ENCODE results near the gene CMTM6. TPM values are rescaled to one million over a fixed set of nuclear protein-coding genes. Genes with fewer than 3 reads are reported as not detected.
A peak's percentile ranks its signal among the peaks of the same experiment; 100 is the strongest.
"Not testable (repeated sequence)": the region's sequence is repeated elsewhere in the genome, so short reads cannot be mapped to it uniquely, and the experiment has no call there.

The CMTM6 gene
- total and polyA plus RNA-seq, 2 donors: 46.3 to 56.2 TPM

DNA sequence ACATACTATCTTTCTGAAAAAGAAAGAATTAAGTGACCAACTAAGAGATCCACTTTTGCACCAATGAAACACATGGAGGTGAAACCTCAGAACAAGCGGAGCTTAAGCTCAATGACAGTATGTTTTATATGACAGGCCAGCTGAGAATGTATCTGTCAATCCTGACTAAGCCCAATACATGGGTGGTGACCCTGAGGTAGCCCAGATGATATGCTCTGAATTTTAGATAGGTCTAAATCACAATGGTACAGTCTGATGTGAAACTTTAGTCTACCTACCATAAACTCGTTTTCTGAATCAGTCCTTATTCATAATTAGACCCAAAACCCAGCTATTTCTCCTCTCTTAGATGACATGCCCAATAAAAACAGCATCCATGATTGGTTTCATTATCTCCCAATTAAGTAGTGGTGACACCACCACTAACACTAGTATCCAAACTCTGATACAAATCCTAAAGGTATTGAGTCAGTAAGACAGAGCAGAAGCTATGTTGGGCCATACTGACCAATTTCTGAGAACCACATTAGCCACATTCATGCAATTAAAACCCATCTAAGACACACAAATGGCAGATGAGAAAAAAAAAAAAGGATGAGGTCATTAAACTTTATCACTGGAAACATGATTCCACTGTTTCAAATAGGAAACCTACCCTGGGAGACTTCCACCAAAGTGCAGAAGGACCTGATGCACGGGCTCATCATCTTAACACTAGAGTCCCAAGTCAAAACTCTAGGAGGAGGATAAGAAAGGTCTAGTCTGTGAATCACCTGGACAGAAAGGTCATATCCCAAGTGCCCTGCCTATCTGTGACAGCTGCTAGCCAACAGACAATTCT is 20.6 kb downstream of the CMTM6 start:
- DNase-seq (ENCODE audit: low read depth in 6 of 9, low spot score in 9 of 9): no peak
- no peaks in the 10 kb centered on the region for H3K27me3 ChIP-seq (ENCODE audit: control insufficient read depth in 2 of 2, insufficient read depth in 1 of 2, low read length in 1 of 2)
- H3K4me1 ChIP-seq (ENCODE audit: control insufficient read depth in 2 of 2, insufficient read depth in 2 of 2, low read length in 2 of 2): peaks cover 0 to 6% of the 10 kb centered on the region in 2 donors
- H3K36me3 ChIP-seq (ENCODE audit: control insufficient read depth in 2 of 2, insufficient read depth in 2 of 2, low read length in 1 of 2): peaks cover 20 to 41% of the 10 kb centered on the region in 2 donors
- H3K4me3 ChIP-seq (ENCODE audit: low read length in 2 of 2): no peak overlapping the region
- 99% methylated on average over 3 of the region's 3 CpGs for WGBS
- no peak overlapping the region for H3K27ac ChIP-seq (ENCODE audit: low read depth in 1 of 2, low read length in 1 of 2)
- no peaks in the 10 kb centered on the region for H3K9me3 ChIP-seq (ENCODE audit: control insufficient read depth in 2 of 2, insufficient read depth in 1 of 2, low read length in 1 of 2)

DNA sequence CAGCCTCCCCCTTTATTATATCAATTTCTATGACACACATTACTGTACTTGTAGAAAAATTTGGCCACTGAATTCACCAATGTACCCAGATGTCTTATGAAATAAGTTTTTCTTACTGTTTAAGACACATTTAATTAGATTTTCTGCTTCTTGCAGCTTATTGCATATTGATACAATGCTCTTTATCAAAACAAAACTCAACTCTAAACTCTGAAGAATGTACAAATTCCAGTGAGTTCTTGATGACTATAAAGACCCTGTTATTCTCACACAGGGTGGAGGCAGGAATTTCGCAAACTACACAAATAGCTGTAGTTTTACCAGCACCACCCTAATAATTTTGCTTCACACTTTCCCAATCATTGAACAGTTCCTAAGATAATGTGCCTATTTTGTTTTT is 22.0 kb downstream of the CMTM6 start:
- DNase-seq (ENCODE audit: low read depth in 6 of 9, low spot score in 9 of 9): no peak
- Histone ChIP-seq H3K9me3 (ENCODE audit: control insufficient read depth in 2 of 2, insufficient read depth in 1 of 2, low read length in 1 of 2) (no peaks in the 10 kb centered on the region), H3K4me1 (ENCODE audit: control insufficient read depth in 2 of 2, insufficient read depth in 2 of 2, low read length in 2 of 2) (peaks cover 0 to 6% of the 10 kb centered on the region in 2 donors), H3K27ac (ENCODE audit: low read depth in 1 of 2, low read length in 1 of 2) (no peak overlapping the region), H3K27me3 (ENCODE audit: control insufficient read depth in 2 of 2, insufficient read depth in 1 of 2, low read length in 1 of 2) (no peaks in the 10 kb centered on the region), H3K36me3 (ENCODE audit: control insufficient read depth in 2 of 2, insufficient read depth in 2 of 2, low read length in 1 of 2) (peaks cover 13 to 30% of the 10 kb centered on the region in 2 donors), H3K4me3 (ENCODE audit: low read length in 2 of 2) (no peak overlapping the region)
- 100% methylated on average over 1 of the region's 1 CpG for WGBS

DNA sequence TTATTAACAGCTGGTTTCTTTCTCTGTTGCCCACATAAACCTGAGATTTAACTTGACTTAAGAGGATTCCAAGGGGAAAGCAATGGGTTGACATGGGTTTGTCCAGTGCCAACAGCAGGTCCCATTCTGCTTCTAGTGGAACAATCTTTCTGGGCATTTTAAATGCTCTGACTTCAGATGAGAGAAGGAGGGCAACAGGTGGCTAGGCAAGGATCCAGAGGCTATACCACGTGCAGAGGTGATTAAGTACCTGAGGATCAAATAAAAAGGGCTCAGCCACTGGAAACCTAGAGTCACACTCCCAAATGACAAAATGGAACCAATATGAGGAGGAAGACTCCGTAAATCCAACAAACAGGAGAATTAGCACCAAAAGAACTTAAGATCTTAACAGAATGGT is 28.5 kb downstream of the CMTM6 start:
- 96% methylated on average over 2 of the region's 2 CpGs for WGBS

DNA sequence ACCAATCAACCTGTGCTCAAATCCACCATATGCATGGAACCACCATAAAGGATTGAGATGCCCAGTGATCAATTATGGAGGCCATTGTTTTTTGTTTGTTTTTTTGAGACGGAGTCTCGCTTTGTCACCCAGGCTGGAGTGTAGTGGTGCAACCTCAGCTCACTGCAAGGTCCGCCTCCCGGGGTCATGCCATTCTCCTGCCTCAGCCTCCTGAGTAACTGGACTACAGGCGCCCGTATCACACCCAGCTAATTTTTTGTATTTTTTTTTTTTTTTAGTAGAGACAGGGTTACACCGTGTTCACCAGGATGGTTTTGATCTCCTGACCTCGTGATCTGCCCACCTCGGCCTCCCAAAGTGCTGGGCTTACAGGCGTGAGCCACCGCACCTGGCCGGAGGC is 30.5 kb downstream of the CMTM6 start:
- not testable (repeated sequence) for H3K27ac ChIP-seq (ENCODE audit: low read depth in 1 of 2, low read length in 1 of 2); H3K9me3 ChIP-seq (ENCODE audit: control insufficient read depth in 2 of 2, insufficient read depth in 1 of 2, low read length in 1 of 2); H3K4me3 ChIP-seq (ENCODE audit: low read length in 2 of 2); DNase-seq (ENCODE audit: low read depth in 6 of 9, low spot score in 9 of 9); H3K27me3 ChIP-seq (ENCODE audit: control insufficient read depth in 2 of 2, insufficient read depth in 1 of 2, low read length in 1 of 2)
- 95% methylated on average over 12 of the region's 12 CpGs for WGBS
- H3K4me1 ChIP-seq (ENCODE audit: control insufficient read depth in 2 of 2, insufficient read depth in 2 of 2, low read length in 2 of 2): peaks cover 3 to 23% of the 10 kb centered on the region in 2 donors
- H3K36me3 ChIP-seq (ENCODE audit: control insufficient read depth in 2 of 2, insufficient read depth in 2 of 2, low read length in 1 of 2): peaks cover 7 to 17% of the 10 kb centered on the region in 2 donors

More for the DNA sequence above, 28.5 kb downstream of the CMTM6 start:
- no peak overlapping the region for H3K27ac ChIP-seq (ENCODE audit: low read depth in 1 of 2, low read length in 1 of 2)
- H3K4me3 ChIP-seq (ENCODE audit: low read length in 2 of 2): no peak overlapping the region
- H3K36me3 ChIP-seq (ENCODE audit: control insufficient read depth in 2 of 2, insufficient read depth in 2 of 2, low read length in 1 of 2): peaks cover 0 to 21% of the 10 kb centered on the region in 2 donors
- peaks cover 3 to 8% of the 10 kb centered on the region in 2 donors for H3K4me1 ChIP-seq (ENCODE audit: control insufficient read depth in 2 of 2, insufficient read depth in 2 of 2, low read length in 2 of 2)
- no peaks in the 10 kb centered on the region for H3K9me3 ChIP-seq (ENCODE audit: control insufficient read depth in 2 of 2, insufficient read depth in 1 of 2, low read length in 1 of 2)
- no peaks in the 10 kb centered on the region for H3K27me3 ChIP-seq (ENCODE audit: control insufficient read depth in 2 of 2, insufficient read depth in 1 of 2, low read length in 1 of 2)
- DNase-seq (ENCODE audit: low read depth in 6 of 9, low spot score in 9 of 9): no peak

DNA sequence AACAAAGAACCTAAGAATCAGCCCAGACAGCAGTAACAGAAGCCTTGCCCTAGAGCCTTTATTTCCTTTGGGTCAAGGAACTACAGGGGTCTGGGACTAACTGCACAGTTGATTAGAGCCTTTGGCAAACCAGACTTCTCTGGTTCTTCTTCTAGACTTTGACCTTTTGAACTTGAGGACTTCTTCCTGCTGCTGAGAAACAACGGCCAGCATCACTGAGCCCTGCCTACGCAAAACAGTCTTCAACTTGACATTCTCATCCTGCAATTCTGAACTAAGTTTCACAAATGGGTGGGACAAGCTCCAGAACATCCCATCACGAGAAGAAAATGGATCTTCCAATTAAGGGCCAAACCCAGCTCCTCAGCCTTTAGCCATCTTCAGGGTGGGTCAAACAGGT is 31.4 kb downstream of the CMTM6 start:
- H3K4me1 ChIP-seq (ENCODE audit: control insufficient read depth in 2 of 2, insufficient read depth in 2 of 2, low read length in 2 of 2): peaks cover 3 to 28% of the 10 kb centered on the region in 2 donors
- DNase-seq (ENCODE audit: low read depth in 6 of 9, low spot score in 9 of 9): no peak
- peaks cover 7 to 17% of the 10 kb centered on the region in 2 donors for H3K36me3 ChIP-seq (ENCODE audit: control insufficient read depth in 2 of 2, insufficient read depth in 2 of 2, low read length in 1 of 2)
- no peak overlapping the region for H3K27ac ChIP-seq (ENCODE audit: low read depth in 1 of 2, low read length in 1 of 2)
- H3K27me3 ChIP-seq (ENCODE audit: control insufficient read depth in 2 of 2, insufficient read depth in 1 of 2, low read length in 1 of 2): no peaks in the 10 kb centered on the region
- 94% methylated on average over 3 of the region's 3 CpGs for WGBS
- no peak overlapping the region for H3K4me3 ChIP-seq (ENCODE audit: low read length in 2 of 2)
- peaks cover 0 to 4% of the 10 kb centered on the region in 2 donors for H3K9me3 ChIP-seq (ENCODE audit: control insufficient read depth in 2 of 2, insufficient read depth in 1 of 2, low read length in 1 of 2)

DNA sequence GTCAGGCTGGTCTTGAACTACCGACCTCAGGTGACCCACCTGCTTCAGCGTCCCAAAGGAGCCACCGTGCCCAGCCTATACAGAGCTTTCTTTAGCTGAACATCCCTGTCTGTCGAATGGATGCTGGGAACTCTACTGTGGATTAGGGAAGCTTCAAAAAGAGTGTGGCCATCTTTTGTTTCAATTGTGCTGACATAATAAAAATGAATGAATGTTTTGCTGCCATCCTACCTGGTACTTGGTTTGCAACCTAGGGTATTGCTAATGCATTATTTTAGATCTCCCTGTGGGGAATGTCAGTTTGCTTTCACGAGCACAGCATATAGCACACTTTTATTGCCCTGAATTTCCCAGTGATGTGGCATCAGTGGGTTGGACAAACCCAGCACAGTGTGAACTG is 32.3 kb downstream of the CMTM6 start:
- peaks cover 0 to 4% of the 10 kb centered on the region in 2 donors for H3K9me3 ChIP-seq (ENCODE audit: control insufficient read depth in 2 of 2, insufficient read depth in 1 of 2, low read length in 1 of 2)
- H3K4me3 ChIP-seq (ENCODE audit: low read length in 2 of 2): no peak overlapping the region
- peaks cover 7 to 17% of the 10 kb centered on the region in 2 donors for H3K36me3 ChIP-seq (ENCODE audit: control insufficient read depth in 2 of 2, insufficient read depth in 2 of 2, low read length in 1 of 2)
- DNase-seq (ENCODE audit: low read depth in 6 of 9, low spot score in 9 of 9): no peak
- no peak overlapping the region for H3K27ac ChIP-seq (ENCODE audit: low read depth in 1 of 2, low read length in 1 of 2)
- H3K27me3 ChIP-seq (ENCODE audit: control insufficient read depth in 2 of 2, insufficient read depth in 1 of 2, low read length in 1 of 2): no peaks in the 10 kb centered on the region
- H3K4me1 ChIP-seq (ENCODE audit: control insufficient read depth in 2 of 2, insufficient read depth in 2 of 2, low read length in 2 of 2): peaks cover 3 to 28% of the 10 kb centered on the region in 2 donors
- WGBS: 96% methylated on average over 5 of the region's 5 CpGs

DNA sequence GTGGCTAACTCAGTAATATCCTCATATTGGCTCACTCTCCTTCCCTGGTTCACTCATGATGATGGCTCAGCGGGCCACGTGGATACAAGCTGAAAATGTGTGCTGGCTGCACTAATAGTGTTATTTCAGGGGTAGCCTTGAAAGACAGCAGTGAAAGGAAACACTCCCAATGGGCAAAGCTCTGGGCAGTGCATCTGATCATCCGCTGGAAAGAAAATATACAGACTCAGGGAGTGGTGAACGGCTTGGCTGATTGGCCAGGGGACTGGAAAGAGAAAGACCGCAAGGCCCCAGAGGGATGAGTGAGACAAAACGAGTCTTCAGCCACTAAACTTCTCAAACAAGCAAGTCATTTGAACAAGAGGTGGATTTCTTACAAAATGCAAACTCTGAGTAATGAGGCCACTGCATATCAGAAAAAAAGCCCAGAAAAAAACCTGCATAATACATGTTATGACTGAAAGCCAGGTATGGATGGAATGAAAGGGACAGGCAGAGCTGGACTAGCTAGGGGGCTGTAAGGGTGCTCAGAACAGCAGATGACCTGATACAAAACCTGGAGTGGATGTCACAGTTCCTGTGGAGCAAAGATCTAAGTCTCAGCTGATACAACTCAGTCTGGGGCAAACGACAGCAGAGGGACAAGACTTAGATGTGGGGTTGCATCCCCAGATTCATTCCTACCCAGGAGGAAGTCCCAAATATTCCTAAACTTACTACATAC is 33.3 kb downstream of the CMTM6 start:
- WGBS: 93% methylated on average over 7 of the region's 7 CpGs
- DNase-seq (ENCODE audit: low read depth in 6 of 9, low spot score in 9 of 9): no peak
- no peak overlapping the region for H3K4me3 ChIP-seq (ENCODE audit: low read length in 2 of 2)
- H3K27ac ChIP-seq (ENCODE audit: low read depth in 1 of 2, low read length in 1 of 2): no peak overlapping the region
- peaks cover 3 to 28% of the 10 kb centered on the region in 2 donors for H3K4me1 ChIP-seq (ENCODE audit: control insufficient read depth in 2 of 2, insufficient read depth in 2 of 2, low read length in 2 of 2)
- peaks cover 7 to 17% of the 10 kb centered on the region in 2 donors for H3K36me3 ChIP-seq (ENCODE audit: control insufficient read depth in 2 of 2, insufficient read depth in 2 of 2, low read length in 1 of 2)
- H3K9me3 ChIP-seq (ENCODE audit: control insufficient read depth in 2 of 2, insufficient read depth in 1 of 2, low read length in 1 of 2): peaks cover 0 to 4% of the 10 kb centered on the region in 2 donors
- H3K27me3 ChIP-seq (ENCODE audit: control insufficient read depth in 2 of 2, insufficient read depth in 1 of 2, low read length in 1 of 2): no peaks in the 10 kb centered on the region

DNA sequence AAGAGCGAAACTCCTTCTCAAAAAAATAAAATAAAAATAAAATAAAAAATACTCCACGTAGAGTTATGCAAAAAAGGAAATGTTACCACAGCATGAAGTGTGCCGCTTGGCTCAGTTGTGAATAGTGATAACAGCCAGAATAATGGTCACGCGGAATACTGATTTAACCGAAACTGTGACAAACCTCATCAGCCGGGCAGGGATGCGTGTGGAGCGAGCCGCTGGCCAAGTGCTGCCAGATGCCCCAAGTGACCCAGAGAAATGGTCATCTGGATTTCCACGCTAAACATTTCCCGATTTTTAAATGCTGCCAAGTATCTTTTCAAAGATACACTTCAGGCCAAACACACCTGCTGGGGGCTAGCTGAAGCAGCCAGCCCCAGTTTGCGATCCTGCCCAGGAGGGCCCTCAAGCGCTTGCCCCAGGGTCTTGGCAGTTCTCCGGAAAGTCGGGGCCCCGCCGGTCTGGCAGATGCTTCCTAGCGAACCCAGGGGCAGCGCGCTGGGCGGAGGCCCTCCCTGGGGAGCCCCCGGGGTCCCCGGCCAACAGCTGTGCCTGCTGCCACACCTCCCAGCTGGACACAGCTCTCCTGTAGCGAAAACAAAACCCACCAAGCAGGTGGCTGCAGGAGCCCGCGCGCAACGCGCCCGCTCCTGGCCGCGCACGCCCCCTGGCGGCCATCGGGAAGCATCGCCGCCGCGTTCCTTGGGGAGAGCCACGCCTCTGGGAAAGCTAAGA is 35.1 kb downstream of the CMTM6 start:
- Histone ChIP-seq H3K36me3 (ENCODE audit: control insufficient read depth in 2 of 2, insufficient read depth in 2 of 2, low read length in 1 of 2) (peaks cover 7 to 12% of the 10 kb centered on the region in 2 donors), H3K4me3 (ENCODE audit: low read length in 2 of 2) (peak overlapping the region; percentile 52 to 57), H3K9me3 (ENCODE audit: control insufficient read depth in 2 of 2, insufficient read depth in 1 of 2, low read length in 1 of 2) (peaks cover 0 to 4% of the 10 kb centered on the region in 2 donors), H3K27me3 (ENCODE audit: control insufficient read depth in 2 of 2, insufficient read depth in 1 of 2, low read length in 1 of 2) (no peaks in the 10 kb centered on the region), H3K27ac (ENCODE audit: low read depth in 1 of 2, low read length in 1 of 2) (peak overlapping the region; percentile 52 to 81), H3K4me1 (ENCODE audit: control insufficient read depth in 2 of 2, insufficient read depth in 2 of 2, low read length in 2 of 2) (peaks cover 3 to 39% of the 10 kb centered on the region in 2 donors)
- WGBS: 30% methylated on average over 41 of the region's 41 CpGs
- DNase-seq (ENCODE audit: low read depth in 6 of 9, low spot score in 9 of 9): peak in 8 of 9 donors; percentile 58 to 89 (median 79)

All from thymus (tissue), 11 donors.